ENCODE data around the gene NBPF15.
"Not testable (repeated sequence)": the region's sequence is repeated elsewhere in the genome, so short reads cannot be mapped to it uniquely, and the experiment has no call there.

NBPF15 gene

GRCh38 chr1:144461136-144461759 lies at the start of gene NBPF15:
Gene NBPF15, minus strand, starts transcription at chr1:144461669. Its CDS starts 21,666 bp downstream, at chr1:144440003.
- DNase-seq (ENCODE audit: low spot score); FAIRE-seq: not testable (repeated sequence)

GRCh38 chr1:144496429-144496828 lies 35.0 kb upstream of the NBPF15 start:
- not testable (repeated sequence) for FAIRE-seq

GRCh38 chr1:144494130-144494529 lies 32.7 kb upstream of the NBPF15 start:
- FAIRE-seq; DNase-seq (ENCODE audit: low spot score): not testable (repeated sequence)

More at GRCh38 chr1:144496429-144496828, 35.0 kb upstream of the NBPF15 start:
- DNase-seq (ENCODE audit: low spot score): not testable (repeated sequence)

GRCh38 chr1:144490394-144490793 lies 28.9 kb upstream of the NBPF15 start:
- DNase-seq (ENCODE audit: low spot score); FAIRE-seq: not testable (repeated sequence)

GRCh38 chr1:144487002-144487401 lies 25.5 kb upstream of the NBPF15 start:
- not testable (repeated sequence) for DNase-seq (ENCODE audit: low spot score); FAIRE-seq

GRCh38 chr1:144485048-144485993 lies 23.9 kb upstream of the NBPF15 start:
- DNase-seq (ENCODE audit: low spot score); FAIRE-seq: not testable (repeated sequence)

GRCh38 chr1:144473897-144474296 lies 12.4 kb upstream of the NBPF15 start:
- FAIRE-seq; DNase-seq (ENCODE audit: low spot score): not testable (repeated sequence)

- not testable (repeated sequence) for DNase-seq (ENCODE audit: low spot score); FAIRE-seq
Measured at GRCh38 chr1:144471434-144471833, 10.0 kb upstream of the NBPF15 start.

GRCh38 chr1:144461778-144462177 lies 309 bp upstream of the NBPF15 start:
- FAIRE-seq; DNase-seq (ENCODE audit: low spot score): not testable (repeated sequence)

- DNase-seq (ENCODE audit: low spot score); FAIRE-seq: not testable (repeated sequence)
Measured at GRCh38 chr1:144460686-144461085, 783 bp downstream of the NBPF15 start.

GRCh38 chr1:144442402-144442801 lies 19.1 kb downstream of the NBPF15 start:
- DNase-seq (ENCODE audit: low spot score); FAIRE-seq: not testable (repeated sequence)

- not testable (repeated sequence) for FAIRE-seq
Measured at GRCh38 chr1:144439737-144440136, 21.7 kb downstream of the NBPF15 start.

GRCh38 chr1:144418891-144419694 lies 42.4 kb downstream of the NBPF15 start:
- DNase-seq (ENCODE audit: low spot score); FAIRE-seq: not testable (repeated sequence)

More at GRCh38 chr1:144439737-144440136, 21.7 kb downstream of the NBPF15 start:
- not testable (repeated sequence) for DNase-seq (ENCODE audit: low spot score)

GRCh38 chr1:144413404-144414118 lies 47.9 kb downstream of the NBPF15 start:
- not testable (repeated sequence) for DNase-seq (ENCODE audit: low spot score); FAIRE-seq

- DNase-seq (ENCODE audit: low spot score); FAIRE-seq: not testable (repeated sequence)
Measured at GRCh38 chr1:144412491-144413403, 48.7 kb downstream of the NBPF15 start.

- not testable (repeated sequence) for DNase-seq (ENCODE audit: low spot score)
Measured at GRCh38 chr1:144412068-144412471, 49.4 kb downstream of the NBPF15 start.

GRCh38 chr1:144402807-144403206 lies 58.7 kb downstream of the NBPF15 start:
- not testable (repeated sequence) for FAIRE-seq

More at GRCh38 chr1:144412068-144412471, 49.4 kb downstream of the NBPF15 start:
- FAIRE-seq: not testable (repeated sequence)

GRCh38 chr1:144371651-144372050 lies 89.8 kb downstream of the NBPF15 start:
- FAIRE-seq; DNase-seq (ENCODE audit: low spot score): not testable (repeated sequence)

More at GRCh38 chr1:144402807-144403206, 58.7 kb downstream of the NBPF15 start:
- DNase-seq (ENCODE audit: low spot score): not testable (repeated sequence)

All from urothelium cell line (cell line).